PC-9 (cell line): Measurements from ENCODE around the gene ASB1. TPM values are rescaled to one million over a fixed set of nuclear protein-coding genes. Genes with fewer than 3 reads are reported as not detected.

Experiments
- BruUV-seq: library from RNA; stranded (reverse); fragments of 400-500 nt; replicated peaks from 2 replicates; lab custom pipeline; 2021; lab: Mats Ljungman, UMichigan
- CTCF ChIA-PET: fragments of 300-600 bp; sonication (Branson Sonifier 250); formaldehyde crosslinking; loops from one replicate; lab custom pipeline; 2022; ENCODE audit warnings: antibody characterized with exemption; lab: Charles Lee
- POLR2A ChIA-PET: fragments of 300-600 bp; sonication (Branson Sonifier 250); formaldehyde crosslinking; loops from one replicate; lab custom pipeline; 2022; ENCODE audit warnings: antibody characterized with exemption; ENCODE audit not compliant: unreplicated experiment; lab: Charles Lee
- DNase-seq, 2 experiments: peaks; one replicate each; pipeline versions ENCODE4 v3.0.0 to v3.0.0-alpha.2; 2015 to 2022; ENCODE audit warnings: mixed read lengths in 1 of 2
- H2AFZ ChIP-seq: fragments of 200-600 bp; sonication (generic); 2 replicates; pipeline ENCODE4 v1.8.1; 2017; ENCODE audit warnings: antibody characterized with exemption
- H3F3A ChIP-seq: fragments of 200-600 bp; sonication (generic); 2 replicates; pipeline ENCODE4 v1.8.1; 2017; ENCODE audit warnings: antibody characterized with exemption, mild to moderate bottlenecking, low read depth; ENCODE audit not compliant: insufficient read depth
- H3K27ac ChIP-seq: fragments of 200-600 bp; sonication (generic); 2 replicates; pipeline ENCODE4 v1.6.1; 2016; ENCODE audit warnings: mixed run types
- H3K27me3 ChIP-seq: fragments of 200-600 bp; sonication (generic); 2 replicates; pipeline ENCODE4 v1.6.1; 2016; ENCODE audit warnings: low read depth, mixed run types; ENCODE audit not compliant: insufficient read depth
- H3K36me3 ChIP-seq: fragments of 200-600 bp; sonication (generic); 2 replicates; pipeline ENCODE4 v1.6.1; 2016; ENCODE audit warnings: low read depth, mixed run types
- H3K4me1 ChIP-seq: fragments of 200-600 bp; sonication (generic); replicated peaks from 2 replicates; pipeline ENCODE4 v1.6.1; 2016; ENCODE audit warnings: mixed run types; ENCODE audit not compliant: insufficient read depth
- H3K4me2 ChIP-seq: fragments of 200-600 bp; sonication (generic); 2 replicates; pipeline ENCODE4 v1.6.1; 2017; ENCODE audit warnings: mixed run types
- H3K4me3 ChIP-seq: fragments of 200-600 bp; sonication (generic); 2 replicates; pipeline ENCODE4 v1.6.1; 2016; ENCODE audit warnings: mixed run types
- H3K79me2 ChIP-seq: fragments of 200-600 bp; sonication (generic); 2 replicates; pipeline ENCODE4 v1.6.1; 2017; ENCODE audit warnings: low read depth, mixed run types
- H3K9me2 ChIP-seq: fragments of 200-600 bp; sonication (generic); 2 replicates; pipeline ENCODE4 v1.8.1; 2017; ENCODE audit warnings: mild to moderate bottlenecking; ENCODE audit not compliant: insufficient read depth
- H3K9me3 ChIP-seq: fragments of 200-600 bp; sonication (generic); 2 replicates; pipeline ENCODE4 v1.8.1; 2016; ENCODE audit warnings: low read depth; ENCODE audit not compliant: insufficient read depth
- H4K20me1 ChIP-seq: fragments of 200-600 bp; sonication (generic); 2 replicates; pipeline ENCODE4 v1.8.1; 2017; ENCODE audit not compliant: insufficient read depth
- CTCF ChIP-seq: fragments of 200-600 bp; sonication (generic); conservative IDR thresholded peaks from 2 replicates; pipeline ENCODE4 v1.6.1; 2017; ENCODE audit warnings: mixed run types, antibody characterized with exemption, mild to moderate bottlenecking, moderate library complexity
- EZH2 ChIP-seq: fragments of 200-600 bp; sonication (generic); IDR thresholded peaks from 2 replicates; pipeline ENCODE4 v1.8.0; 2017; ENCODE audit warnings: antibody characterized with exemption, low read depth
- intact Hi-C: fragments of 100-400 bp; cut with micrococcal nuclease; formaldehyde crosslinking; loops from one replicate; pipeline ENCODE4 v1.10.0; 2022; ENCODE audit not compliant: unreplicated experiment
- total RNA-seq: library from RNA; stranded (reverse); gene quantifications from 2 replicates; pipeline ENCODE4 v1.2.3, GENCODE V29; 2021

Gene ASB1
- total RNA-seq, 1 experiment from 2014 or later = 56.7 TPM

GRCh38 chr2:238462782-238463396 lies 36.2 kb downstream of the ASB1 start:
- Histone ChIP-seq H3K4me3 (no peak overlapping the region), H4K20me1 (no peaks in the 10 kb centered on the region), H3K4me2 (no peak overlapping the region), H3K27ac (no peak overlapping the region), H2AFZ (no peak overlapping the region), H3K4me1 (no peaks in the 10 kb centered on the region), H3K36me3 (no peaks in the 10 kb centered on the region), H3K9me3 (no peaks in the 10 kb centered on the region), H3K79me2 (no peaks in the 10 kb centered on the region), H3F3A (no peaks in the 10 kb centered on the region), H3K9me2 (no peaks in the 10 kb centered on the region), H3K27me3 (peaks cover 30% of the 10 kb centered on the region)
- TF ChIP-seq CTCF (peak; percentile 93), EZH2 (no peak)
- intact Hi-C loops = loop anchor here (2.0 kb wide), 1 partner anchor 92 kb away; no protein-coding TSS in a partner anchor
- ChIA-PET CTCF (no interaction called here), POLR2A (no interaction called here)
- peak in 1 of 2 experiments; percentile 52 for DNase-seq
- no TSS peak for BruUV-seq

- no peak for DNase-seq
- no peak for TF ChIP-seq EZH2
- no peak for TF ChIP-seq CTCF
- H3K9me3 ChIP-seq = no peaks in the 10 kb centered on the region
These were observed 37.7 kb downstream of the ASB1 start for GRCh38 chr2:238464389-238464788.

GRCh38 chr2:238465487-238466242 lies 38.9 kb downstream of the ASB1 start:
- ChIA-PET CTCF (interaction anchor here (0.5 kb wide), 1 partner anchor 476 kb away, joined by 5 read pairs; no protein-coding TSS in a partner anchor), POLR2A (interaction anchor here (0.6 kb wide), 1 partner anchor 175 kb away, joined by 3 read pairs; no protein-coding TSS in a partner anchor)
- Histone ChIP-seq H3K36me3 (no peaks in the 10 kb centered on the region), H3K4me1 (no peaks in the 10 kb centered on the region), H3K9me2 (no peaks in the 10 kb centered on the region), H3K9me3 (no peaks in the 10 kb centered on the region), H3K27me3 (peaks cover 2% of the 10 kb centered on the region; the same call in 1 of the 2 replicates), H4K20me1 (no peaks in the 10 kb centered on the region), H3K4me3 (no peak overlapping the region), H3K4me2 (no peak overlapping the region), H3K27ac (no peak overlapping the region), H3K79me2 (no peaks in the 10 kb centered on the region), H2AFZ (no peak overlapping the region), H3F3A (no peaks in the 10 kb centered on the region)
- DNase-seq = no peak
- no peak for TF ChIP-seq CTCF
- no peak for TF ChIP-seq EZH2
- no TSS peak for BruUV-seq
- intact Hi-C loops = no loop called here

More at GRCh38 chr2:238464389-238464788, 37.7 kb downstream of the ASB1 start:
- Histone ChIP-seq H4K20me1 (no peaks in the 10 kb centered on the region), H3K36me3 (no peaks in the 10 kb centered on the region), H3F3A (no peaks in the 10 kb centered on the region), H3K27ac (no peak overlapping the region), H3K4me2 (no peak overlapping the region), H3K9me2 (no peaks in the 10 kb centered on the region), H3K4me3 (no peak overlapping the region), H3K79me2 (no peaks in the 10 kb centered on the region), H3K27me3 (peaks cover 15% of the 10 kb centered on the region), H2AFZ (no peak overlapping the region), H3K4me1 (no peaks in the 10 kb centered on the region)
- BruUV-seq = no TSS peak
- intact Hi-C loops = no loop called here
- POLR2A ChIA-PET = no interaction called here
- CTCF ChIA-PET = no interaction called here
